CD4-positive, alpha-beta T cell treated with Interleukin-12 subunit alpha and Interleukin-12 subunit beta, for 1 hour (primary cell): ENCODE results near the gene FALEC.
A peak's percentile ranks its signal among the peaks of the same experiment; 100 is the strongest.

Source experiments
- DNase-seq: peaks from one replicate; pipeline ENCODE4 v3.0.0-alpha.2; 2020

FALEC gene

GRCh38 chr1:150560576-150561253, 45.2 kb downstream of the FALEC start:
- peak; percentile 86 for DNase-seq

- peak; percentile 66 for DNase-seq
These were observed 45.9 kb downstream of the FALEC start for GRCh38 chr1:150561254-150561973.

- peak; percentile 87 for DNase-seq
These were observed 46.5 kb downstream of the FALEC start for GRCh38 chr1:150561974-150562445.

- peak; percentile 87 for DNase-seq
These were observed 47.1 kb downstream of the FALEC start for GRCh38 chr1:150562446-150563339.

- peak; percentile 86 for DNase-seq
These were observed 47.9 kb downstream of the FALEC start for GRCh38 chr1:150563340-150564038.

- peak; percentile 51 for DNase-seq
These were observed 48.8 kb downstream of the FALEC start for GRCh38 chr1:150564051-150564991.

GRCh38 chr1:150565240-150565991, 49.9 kb downstream of the FALEC start:
- peak; percentile 15 for DNase-seq

GRCh38 chr1:150566589-150567340, 51.2 kb downstream of the FALEC start:
- DNase-seq: peak; percentile 27

- DNase-seq: peak; percentile 83
These were observed 51.8 kb downstream of the FALEC start for GRCh38 chr1:150567341-150567716.

GRCh38 chr1:150567717-150568593, 52.4 kb downstream of the FALEC start:
- DNase-seq: peak; percentile 63

GRCh38 chr1:150568594-150568966, 53.0 kb downstream of the FALEC start:
- peak; percentile 55 for DNase-seq

GRCh38 chr1:150572918-150573647, 57.5 kb downstream of the FALEC start:
- peak; percentile 38 for DNase-seq

GRCh38 chr1:150573648-150574071, 58.1 kb downstream of the FALEC start:
- DNase-seq: peak; percentile 44

- DNase-seq: peak; percentile 39
These were observed 58.9 kb downstream of the FALEC start for GRCh38 chr1:150574260-150575071.

- DNase-seq: peak; percentile 24
These were observed 59.5 kb downstream of the FALEC start for GRCh38 chr1:150575072-150575489.

GRCh38 chr1:150575518-150576366, 60.2 kb downstream of the FALEC start:
- DNase-seq: peak; percentile 23
